Measurements from ENCODE around the gene TNFRSF1B.

TNFRSF1B gene

DNA sequence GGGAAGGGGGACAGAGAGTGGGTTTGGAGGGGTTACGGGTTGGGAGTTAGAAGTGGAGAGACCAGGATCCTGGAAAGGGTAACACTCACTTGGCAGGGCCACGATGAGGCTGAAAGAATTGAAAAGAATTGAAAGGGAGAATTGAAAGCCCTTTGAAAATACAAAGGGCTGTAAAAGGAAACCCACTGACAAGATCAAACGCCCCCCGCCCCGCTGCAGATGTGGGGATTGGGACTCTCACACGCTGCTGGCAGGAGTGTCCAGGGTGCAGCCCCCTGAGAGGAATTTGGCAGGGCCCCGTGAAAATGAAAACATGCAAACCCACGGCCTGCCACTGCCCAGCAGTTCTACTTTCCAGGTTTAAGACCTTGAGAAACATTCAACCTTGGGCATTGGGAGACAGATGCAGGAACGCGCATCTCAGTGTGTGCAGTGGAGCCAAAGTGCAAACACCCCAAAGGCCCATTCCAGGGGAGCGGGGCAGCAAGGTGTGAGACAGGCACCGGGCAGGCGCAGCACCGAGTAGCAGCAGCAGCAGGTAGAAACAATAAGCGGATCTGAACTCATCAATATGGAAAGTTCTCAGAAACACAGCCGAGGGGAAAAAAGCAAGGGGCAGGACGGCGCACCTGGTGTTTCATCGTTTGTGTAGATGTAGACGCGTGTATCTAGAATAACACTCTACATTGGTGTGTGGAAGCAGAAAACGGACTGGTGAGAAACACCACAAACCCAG is 8.3 kb upstream of the TNFRSF1B start:
- DNase-seq, result no peak

DNA sequence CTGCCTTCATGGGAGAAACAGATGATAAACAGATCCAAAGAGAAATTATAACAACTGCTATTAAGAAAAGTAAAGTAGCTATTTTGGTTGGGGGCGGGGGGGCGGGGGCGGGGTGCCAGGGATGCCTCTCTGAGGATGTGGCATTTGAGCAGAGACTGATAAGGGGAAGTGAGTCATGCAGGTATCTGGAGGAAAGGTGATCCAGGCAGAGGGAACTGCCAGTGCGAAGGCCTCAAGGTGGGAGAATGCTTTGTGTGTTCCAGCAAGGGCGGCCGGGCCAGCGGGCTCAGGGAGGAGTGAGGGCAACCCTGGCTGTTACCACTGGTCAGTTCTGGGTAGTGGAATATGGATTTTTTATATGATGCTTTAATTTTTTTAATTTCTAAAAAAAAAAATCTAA is 7.0 kb upstream of the TNFRSF1B start:
- peak; percentile 48 for DNase-seq

DNA sequence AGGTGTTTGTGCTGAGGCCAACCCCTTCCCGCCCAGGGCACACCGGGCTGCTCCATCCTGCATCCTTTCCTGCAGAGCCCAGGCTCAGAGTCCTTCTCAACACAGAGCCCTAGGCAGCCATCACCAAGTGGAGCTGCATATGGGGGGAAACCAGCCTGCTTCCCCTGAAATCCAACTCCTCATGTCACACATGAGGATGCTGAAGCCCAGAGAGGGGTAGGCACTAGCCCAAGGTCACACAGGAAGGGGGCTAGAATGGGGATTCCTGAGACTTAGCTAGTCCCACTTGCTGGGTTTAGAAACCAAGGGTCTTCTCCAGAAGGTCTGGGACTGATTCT is 5.5 kb upstream of the TNFRSF1B start:
- DNase-seq, result no peak

DNA sequence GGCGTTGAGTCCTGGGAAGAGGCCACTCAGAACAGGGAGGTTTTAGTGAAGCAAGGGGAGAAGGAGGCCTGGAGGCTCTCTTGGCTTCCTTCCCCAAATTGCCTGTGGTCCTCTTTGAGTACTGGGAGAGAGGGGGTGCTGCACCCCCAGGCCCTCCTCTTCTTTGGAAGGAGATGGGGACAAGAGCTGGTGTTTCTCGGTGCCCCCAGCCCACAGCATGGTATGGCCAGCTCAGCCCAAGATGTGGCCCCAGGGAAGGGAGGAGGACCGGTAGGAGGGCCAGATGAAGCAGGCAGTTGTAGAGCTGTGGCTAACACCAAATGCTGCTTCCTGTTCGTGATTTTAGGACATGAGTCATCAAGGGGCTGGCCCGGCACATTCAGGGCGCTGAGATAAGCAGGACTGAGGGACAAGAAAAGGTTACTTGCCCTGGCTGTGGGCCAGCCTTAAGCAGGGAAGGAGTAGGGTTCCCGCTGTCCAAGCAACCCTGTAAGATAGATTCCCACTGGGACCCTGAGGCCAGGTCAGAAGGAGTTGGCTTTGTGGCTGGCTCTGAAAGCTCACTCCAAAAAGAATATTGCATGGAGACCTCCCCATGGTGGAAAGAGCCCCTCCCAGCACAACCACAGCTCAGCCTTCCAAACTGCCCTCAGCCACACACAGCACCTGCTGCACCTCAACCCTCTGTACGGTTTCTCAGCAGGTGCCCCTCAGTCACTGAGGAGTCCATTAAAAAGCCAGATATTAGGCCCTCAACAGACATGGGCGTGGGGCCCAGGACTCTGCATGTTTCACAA is 4.9 kb upstream of the TNFRSF1B start:
- peak; percentile 74 for DNase-seq

DNA sequence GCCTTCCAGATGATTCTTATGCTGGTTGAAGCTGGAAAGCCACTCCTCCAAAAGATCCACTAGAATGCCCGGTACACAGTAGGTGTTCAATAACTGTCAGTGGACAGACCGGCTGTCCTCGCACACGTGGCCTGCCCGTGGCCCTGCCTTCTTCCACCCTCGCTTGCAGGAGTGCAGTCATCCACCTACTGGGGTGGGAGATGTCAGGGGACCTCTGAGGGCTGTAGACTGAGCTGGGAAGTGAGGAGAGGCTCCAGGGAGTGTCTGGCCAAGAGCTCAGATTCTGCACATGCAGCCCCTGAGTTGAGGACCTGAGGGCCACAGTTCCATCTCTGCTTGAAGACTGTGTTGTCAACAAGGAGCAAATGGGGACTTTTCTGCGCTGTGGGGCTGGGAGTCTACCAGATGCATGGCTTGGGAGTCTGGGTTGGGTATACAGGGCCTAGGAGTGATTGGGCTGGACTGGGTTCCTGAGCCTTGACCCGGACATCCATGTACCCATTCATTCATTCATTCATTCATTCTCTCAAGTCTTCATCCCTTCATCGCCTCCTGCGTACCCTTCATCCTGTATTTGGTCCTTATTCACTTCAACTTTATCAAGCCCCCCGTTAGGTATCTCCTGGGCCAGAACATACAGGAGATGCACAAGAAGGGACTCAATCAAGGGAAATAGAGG is 4.2 kb upstream of the TNFRSF1B start:
- no peak for DNase-seq

DNA sequence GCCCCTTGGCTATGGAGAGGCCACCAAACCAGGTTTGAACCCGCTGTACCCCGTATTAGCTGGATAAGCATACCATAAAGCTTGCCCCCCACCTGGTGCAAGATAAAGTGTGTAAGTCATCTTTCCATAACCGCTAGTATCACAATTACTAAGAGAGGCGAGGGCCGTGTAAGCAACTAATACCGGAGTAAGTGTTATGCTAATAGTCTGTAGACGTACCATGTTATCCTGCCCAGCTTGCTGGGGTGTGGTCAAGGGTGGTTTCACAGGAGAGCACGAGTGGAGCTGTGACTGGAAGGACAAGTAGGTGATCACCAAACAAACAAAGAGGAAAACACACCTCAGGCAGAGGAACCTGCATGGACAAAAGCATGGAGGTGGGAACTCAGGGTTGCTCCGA is 3.6 kb upstream of the TNFRSF1B start:
- DNase-seq, result no peak

DNA sequence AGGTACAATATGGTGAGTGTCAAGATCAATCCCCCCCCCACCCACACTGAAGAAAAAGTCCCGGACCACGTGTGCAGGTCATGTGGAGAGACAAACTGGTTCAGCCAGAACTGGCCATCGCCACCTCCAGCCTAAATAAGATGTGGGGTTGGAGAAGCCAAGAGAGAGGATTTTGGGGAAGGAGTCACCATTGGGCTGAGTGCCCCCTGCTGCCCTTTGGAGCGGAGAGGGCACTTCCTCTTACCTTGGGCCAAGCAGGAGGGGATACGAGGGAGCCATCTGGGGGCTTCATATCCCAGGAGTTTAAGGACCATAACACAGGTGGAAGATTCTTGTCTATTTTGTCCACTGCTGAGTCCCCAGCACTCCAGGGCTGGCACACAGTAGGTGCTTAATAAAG is 2.6 kb upstream of the TNFRSF1B start:
- no peak for DNase-seq

DNA sequence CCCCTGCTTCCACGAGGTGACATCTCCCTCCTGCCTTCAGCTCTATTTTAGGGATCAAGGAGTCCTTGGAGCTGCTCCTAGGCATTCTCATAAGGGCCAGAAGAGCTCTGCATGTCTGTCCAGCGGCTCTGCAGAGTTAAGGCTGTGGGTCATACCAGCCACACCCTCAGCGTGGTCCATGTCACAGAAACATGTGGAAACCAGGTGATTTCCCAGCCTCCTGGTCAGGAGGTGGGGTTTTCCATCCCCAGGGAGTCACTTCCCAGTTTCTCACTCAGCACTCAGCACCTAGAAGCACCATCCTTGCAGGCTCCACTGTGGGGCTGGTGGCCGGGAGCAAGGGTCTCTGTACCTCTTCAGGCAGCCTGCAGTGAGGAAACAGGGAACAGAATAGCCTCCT is 1.4 kb upstream of the TNFRSF1B start:
- no peak for DNase-seq

DNA sequence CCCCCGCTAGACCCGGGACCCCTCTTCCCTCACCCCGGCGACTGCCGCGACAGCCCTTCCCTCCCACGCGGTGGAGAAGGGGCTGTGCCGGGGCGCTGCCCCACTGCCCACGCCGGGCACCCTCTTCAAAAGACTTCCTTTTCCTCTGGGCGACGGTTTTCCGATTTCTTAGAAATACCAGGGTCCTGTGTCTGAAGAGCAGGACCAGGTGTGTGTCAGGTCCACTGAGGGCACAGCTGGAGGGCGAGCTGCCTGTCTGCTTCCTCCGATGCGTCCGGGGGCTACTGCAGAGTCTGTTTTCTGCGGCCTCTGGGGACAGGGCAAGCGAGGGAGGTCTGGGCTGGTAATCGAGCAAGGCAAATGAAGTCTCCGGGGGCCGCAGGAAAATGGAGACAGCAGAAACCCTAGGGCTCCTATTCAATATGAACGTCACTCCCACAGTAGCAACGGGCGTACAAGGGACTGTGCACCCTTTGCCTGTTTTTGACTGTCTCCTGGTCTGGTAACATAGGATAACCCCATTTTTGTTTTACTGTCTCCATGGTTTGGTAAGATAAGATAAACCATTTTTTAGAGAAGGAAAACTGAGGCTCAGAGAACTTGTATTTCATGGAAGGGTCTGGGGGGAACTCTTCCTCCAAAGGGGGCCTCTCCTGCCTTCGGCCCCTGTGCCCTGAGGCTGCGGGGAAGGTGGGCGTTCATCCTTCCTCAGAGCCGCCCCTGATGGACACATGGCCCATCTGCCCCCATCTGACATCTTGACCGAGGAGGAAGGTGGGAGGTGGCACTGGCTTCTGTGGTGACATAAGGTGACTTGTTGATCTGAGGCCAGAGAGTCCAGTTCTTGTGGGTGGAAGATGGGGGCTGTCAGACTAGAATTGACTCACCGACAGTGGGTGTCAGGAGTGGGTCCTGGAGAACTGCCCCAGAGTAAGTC is 970 bp downstream of the TNFRSF1B start:
- DNase-seq, result no peak

DNA sequence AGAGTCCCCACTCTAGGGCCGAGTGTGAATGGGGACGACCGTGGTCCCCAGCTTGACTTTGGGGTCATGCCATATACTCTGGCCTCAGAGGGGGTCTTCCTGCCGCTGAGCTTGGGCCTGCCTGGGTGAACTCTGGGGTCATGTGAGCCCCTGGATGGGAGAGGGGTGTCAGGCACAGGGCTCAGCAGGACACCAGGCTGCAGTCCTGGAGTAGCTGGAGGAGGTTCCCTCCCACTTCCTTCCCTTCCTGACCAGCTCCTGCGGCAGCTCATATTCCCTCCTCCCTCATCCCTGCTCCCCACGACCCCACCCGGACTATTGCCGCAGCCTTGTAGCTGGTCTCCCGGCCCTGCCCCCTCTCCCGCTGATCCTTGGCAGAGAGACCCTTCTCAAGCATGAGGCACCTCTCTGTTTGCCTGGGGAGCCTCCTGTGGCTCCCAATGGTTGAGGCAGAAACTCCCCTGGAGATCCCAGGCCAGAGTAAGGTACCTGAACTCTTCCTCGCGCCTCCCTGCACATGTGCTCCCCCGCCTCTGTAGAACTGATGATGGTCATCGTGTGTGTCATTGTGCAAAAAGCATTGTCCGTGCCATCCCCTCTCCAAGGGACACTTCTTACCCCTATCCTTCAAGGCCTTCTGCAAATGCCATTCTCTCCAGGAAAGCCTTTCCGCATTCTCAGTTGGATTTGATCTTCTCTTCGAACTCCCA is 1.8 kb downstream of the TNFRSF1B start:
- DNase-seq, result no peak

DNA sequence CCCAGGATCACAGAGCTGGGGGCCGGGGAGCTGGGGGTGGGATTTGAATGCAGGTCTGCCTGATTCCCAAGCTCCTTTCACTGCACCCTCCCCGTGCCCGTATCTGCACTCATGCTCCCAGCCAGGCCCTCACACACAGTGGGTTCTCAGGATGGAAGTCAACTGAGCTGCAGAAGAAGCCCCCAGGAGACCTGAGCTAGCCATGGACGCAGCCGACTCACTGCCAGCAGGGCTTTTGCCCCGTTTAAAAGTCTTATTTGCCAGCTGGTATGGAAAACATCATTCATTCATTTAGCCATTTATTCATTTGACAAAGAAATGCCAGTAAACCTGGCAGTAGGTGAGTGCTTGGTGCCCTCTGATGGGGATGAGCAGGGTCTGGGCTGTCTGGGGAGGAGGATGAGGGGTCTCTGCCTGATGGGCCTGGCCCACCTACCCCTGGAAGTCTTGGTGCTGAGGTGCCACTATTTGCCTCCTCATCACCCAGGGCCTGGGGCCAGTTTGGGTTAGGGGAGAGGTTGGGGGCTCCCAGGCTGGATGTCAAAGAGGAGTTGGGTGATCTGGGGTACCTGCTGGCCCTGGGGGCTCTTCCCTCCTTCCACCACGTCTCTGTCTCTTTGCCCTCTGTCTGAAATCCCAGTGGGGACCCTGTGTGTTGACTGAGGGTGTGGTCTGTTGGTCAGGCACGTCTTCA is 2.8 kb downstream of the TNFRSF1B start:
- no peak for DNase-seq

DNA sequence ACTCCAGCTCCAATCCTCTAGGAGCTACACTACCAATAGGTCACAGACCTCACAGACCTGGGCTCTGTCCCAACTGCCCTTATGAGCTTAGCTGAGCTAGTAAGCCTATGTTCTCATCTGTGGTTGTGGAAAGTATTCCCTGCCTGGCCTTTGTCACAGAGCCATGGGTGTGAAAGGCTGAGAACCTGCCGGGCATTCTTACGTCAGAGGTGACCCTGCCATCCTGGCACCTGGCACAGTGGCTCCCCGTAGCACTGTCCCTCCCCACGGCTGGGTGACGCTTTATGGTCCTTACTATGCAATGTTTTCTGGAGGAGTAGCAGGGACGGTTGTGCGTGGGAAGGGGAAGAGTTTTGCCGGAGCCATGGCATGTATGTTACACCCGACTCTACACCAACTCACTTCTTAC is 3.5 kb downstream of the TNFRSF1B start:
- no peak for DNase-seq

DNA sequence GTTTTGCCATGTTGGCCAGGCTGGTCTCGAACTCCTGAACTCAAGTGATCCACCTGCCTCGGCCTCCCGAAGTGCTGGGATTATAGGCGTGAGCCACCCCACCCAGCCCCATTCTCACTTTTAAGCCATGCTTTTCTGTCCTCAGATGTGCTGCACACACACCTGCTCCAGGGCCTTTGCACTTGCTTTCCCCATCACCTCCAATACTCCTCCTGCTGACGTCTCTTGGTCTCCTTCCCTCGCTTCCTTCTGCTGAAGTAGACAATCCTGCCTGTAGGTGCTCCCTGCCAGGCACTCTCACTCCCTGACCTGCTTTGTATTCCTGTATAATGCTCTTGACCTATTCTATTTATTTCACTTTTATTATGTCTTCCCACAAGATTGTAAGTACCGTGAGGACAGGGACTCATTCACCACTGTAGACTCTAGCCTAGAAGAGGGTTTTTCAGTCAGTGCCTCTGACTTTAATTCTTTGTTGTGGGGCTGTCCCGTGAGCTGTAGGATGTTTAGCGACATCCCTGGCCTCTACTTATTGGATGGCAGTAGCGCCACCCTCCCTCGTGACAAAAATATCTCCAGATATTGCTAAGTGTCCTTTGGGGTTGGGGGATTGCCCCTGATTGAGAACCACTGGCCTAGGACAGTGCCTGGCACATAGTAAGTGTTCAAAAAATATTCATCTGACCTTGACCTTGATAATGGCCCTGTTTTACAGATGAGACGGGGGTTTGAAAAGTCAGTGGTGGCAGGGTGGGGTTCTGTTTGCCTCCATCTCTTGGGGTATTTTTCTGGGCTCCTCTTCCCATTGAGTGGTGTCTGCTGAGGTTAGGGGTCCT is 4.6 kb downstream of the TNFRSF1B start:
- DNase-seq, result no peak

DNA sequence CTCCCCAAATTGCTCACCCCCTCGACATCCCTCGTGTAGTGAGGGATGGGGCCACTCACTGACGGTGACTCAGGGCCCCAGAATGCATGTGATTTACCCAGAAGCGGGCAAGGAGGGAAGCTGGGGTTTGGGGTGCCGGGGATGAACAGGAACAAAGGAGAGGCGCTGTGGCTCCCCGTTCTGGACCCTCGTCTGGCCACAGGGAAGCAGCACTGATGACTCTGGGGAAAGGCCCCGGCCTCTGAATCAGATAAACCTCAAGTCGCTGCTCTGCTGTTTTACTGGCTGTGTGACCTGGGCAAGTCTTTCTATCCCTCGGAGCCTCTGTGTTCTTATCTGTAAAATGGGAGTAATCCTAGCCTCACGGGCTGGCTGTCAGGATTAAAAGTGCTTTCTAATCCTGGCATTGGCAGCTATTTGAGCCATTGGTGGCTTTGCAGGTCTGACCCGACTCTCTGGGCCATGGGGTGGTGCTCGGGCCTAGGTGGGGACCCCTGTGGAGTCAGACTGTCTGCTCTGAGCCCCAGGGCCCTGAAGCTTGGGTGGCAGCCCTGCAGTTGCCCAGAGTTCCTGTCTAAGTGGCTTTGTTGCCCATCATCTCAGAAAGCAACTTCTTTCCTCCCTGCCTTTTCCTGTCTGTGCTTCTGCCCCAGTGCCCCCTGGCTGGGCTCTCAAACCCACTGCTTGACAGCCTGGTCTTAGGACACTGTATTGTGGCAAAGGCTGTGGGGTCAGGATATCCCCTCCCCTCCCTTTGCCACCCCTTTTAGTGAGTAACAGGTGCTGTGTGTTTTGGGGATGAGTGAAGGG is 5.5 kb downstream of the TNFRSF1B start:
- DNase-seq, result no peak

DNA sequence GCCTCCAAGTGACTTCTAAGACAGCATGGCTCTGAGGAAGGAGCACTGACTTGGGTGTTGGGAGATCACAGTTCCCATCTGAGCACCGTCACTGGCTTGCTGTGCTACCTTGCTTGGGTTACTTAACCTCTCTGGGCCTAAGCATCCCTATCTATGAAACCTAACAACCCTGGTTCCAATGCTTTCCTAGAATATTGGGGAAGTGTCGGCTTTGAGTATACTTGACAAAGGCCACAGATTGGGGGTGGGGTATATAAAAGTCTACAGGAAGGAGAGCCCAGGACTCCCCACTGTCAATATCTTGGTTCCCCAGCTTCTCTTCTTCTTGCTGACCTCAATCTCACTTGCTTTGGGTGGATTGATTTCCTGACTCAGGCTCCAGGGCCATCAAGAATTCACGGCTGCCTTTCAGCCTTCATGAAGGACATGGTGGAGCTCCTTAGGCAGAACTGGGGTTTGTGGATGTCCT is 6.3 kb downstream of the TNFRSF1B start:
- no peak for DNase-seq

DNA sequence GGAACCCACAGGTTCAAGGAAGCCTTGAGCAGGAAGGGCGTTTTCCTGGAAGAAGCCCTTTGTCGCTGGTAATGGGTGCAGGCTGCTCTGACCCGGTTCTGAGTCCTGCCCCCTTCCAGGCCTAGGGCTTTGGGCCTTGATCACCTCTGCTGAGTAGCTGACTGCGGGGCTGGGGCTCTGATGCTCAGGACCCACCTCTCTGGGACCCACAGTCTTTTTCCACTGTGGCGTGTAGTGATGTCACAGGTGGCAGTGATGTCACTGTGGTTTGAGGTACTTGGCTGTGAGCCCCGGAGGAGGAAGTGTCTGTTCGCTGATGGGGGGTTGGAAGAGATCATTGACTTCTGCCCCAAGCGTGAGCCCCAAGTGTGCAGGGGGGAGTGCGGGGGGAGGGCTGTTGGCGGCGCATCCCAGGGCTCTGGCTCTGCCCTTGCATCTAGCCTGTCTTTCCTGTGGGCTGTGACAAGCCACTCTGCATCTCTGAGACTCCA is 6.9 kb downstream of the TNFRSF1B start:
- DNase-seq, result peak; percentile 78

DNA sequence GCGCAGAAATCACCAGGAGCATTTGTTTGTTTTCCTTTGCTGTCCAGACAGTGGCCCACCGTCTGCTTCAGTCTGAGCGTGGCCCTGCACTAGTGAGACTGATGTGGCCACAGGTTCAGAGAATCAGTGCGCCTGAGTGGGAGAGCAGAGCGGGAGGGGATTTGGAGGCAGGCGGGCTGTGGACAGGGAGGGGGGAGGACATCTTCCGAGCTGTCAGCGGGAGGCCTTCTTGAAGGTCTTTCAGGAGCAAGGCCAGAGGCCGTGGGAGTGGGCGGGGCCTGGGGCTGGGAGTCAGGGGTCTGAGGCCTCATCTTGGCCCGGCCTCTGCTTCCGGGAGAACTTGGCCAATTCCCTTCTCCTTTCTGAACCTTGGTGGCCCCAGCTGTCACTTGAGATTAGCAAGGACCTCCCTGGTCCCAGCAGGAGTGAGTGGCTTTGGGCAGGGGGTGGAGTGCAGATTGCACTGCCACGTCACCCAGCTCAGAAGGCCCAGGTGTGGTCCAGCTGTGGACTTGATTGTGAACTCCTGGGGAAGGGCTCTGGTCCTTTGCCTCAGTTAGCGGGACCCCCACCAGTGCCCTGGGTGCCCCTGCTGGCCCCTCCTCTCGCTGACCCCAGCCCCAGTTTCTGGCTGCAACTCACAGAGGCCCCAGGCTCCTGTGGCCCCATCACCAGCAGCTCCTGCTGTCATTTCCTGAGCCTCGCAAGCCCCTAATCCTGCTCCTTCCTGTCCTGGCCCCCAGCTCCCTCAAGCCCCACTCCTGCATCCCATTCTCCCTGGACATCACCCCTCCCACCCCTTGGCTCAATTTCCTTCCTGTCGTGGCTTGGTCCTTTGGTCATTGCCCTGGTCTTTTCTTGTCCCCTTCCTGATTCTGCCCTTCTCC is 8.4 kb downstream of the TNFRSF1B start:
- DNase-seq, result no peak
